ENCODE data around the gene MREG.

Gene MREG

GRCh38 chr2:216029416-216030129 lies 16.2 kb upstream of the MREG start:
- Mint-ChIP-seq H3K36me3 (ENCODE audit: low read depth) (peaks cover 8% of the 10 kb centered on the region), H3K9me3 (no peaks in the 10 kb centered on the region), H3K4me1 (no peaks in the 10 kb centered on the region), H3K27me3 (ENCODE audit: low read depth) (no peaks in the 10 kb centered on the region), H3K27ac (no peak overlapping the region), H3K4me3 (no peak overlapping the region)
- no peak for TF ChIP-seq CTCF (IDR thresholded peaks at IDR 0.05; ENCODE audit: unreplicated experiment in 3 of 3)

GRCh38 chr2:216024779-216025336 lies 11.5 kb upstream of the MREG start:
- Mint-ChIP-seq H3K9me3 (no peaks in the 10 kb centered on the region), H3K36me3 (ENCODE audit: low read depth) (no peaks in the 10 kb centered on the region), H3K4me3 (no peak overlapping the region), H3K4me1 (no peaks in the 10 kb centered on the region), H3K27me3 (ENCODE audit: low read depth) (peaks cover 4% of the 10 kb centered on the region), H3K27ac (no peak overlapping the region)
- TF ChIP-seq CTCF (IDR thresholded peaks at IDR 0.05; ENCODE audit: unreplicated experiment in 3 of 3) = no peak

GRCh38 chr2:216023055-216023648 lies 9.8 kb upstream of the MREG start:
- TF ChIP-seq CTCF (IDR thresholded peaks at IDR 0.05; ENCODE audit: unreplicated experiment in 3 of 3) = peak; percentile 60 to 70 (median 70)
- H3K4me3 Mint-ChIP-seq = no peak overlapping the region
- peaks cover 4% of the 10 kb centered on the region for H3K27me3 Mint-ChIP-seq (ENCODE audit: low read depth)
- no peaks in the 10 kb centered on the region for H3K36me3 Mint-ChIP-seq (ENCODE audit: low read depth)
- H3K4me1 Mint-ChIP-seq = no peaks in the 10 kb centered on the region
- no peak overlapping the region for H3K27ac Mint-ChIP-seq
- no peaks in the 10 kb centered on the region for H3K9me3 Mint-ChIP-seq

GRCh38 chr2:216021768-216022565 lies 8.6 kb upstream of the MREG start:
- H3K27ac Mint-ChIP-seq = no peak overlapping the region
- no peaks in the 10 kb centered on the region for H3K36me3 Mint-ChIP-seq (ENCODE audit: low read depth)
- H3K4me3 Mint-ChIP-seq = no peak overlapping the region
- peaks cover 5% of the 10 kb centered on the region for H3K27me3 Mint-ChIP-seq (ENCODE audit: low read depth)
- H3K9me3 Mint-ChIP-seq = no peaks in the 10 kb centered on the region
- no peaks in the 10 kb centered on the region for H3K4me1 Mint-ChIP-seq
- no peak for TF ChIP-seq CTCF (IDR thresholded peaks at IDR 0.05; ENCODE audit: unreplicated experiment in 3 of 3)

GRCh38 chr2:216018709-216019108 lies 5.4 kb upstream of the MREG start:
- H3K4me3 Mint-ChIP-seq = no peak overlapping the region
- peaks cover 19% of the 10 kb centered on the region for H3K4me1 Mint-ChIP-seq
- no peaks in the 10 kb centered on the region for H3K9me3 Mint-ChIP-seq
- H3K36me3 Mint-ChIP-seq (ENCODE audit: low read depth) = no peaks in the 10 kb centered on the region
- H3K27me3 Mint-ChIP-seq (ENCODE audit: low read depth) = peaks cover 11% of the 10 kb centered on the region
- no peak for TF ChIP-seq CTCF (IDR thresholded peaks at IDR 0.05; ENCODE audit: unreplicated experiment in 3 of 3)
- no peak overlapping the region for H3K27ac Mint-ChIP-seq

Measured in nephron (organoid).